ENCODE measurements around the gene VASH2.

VASH2 gene

DNA sequence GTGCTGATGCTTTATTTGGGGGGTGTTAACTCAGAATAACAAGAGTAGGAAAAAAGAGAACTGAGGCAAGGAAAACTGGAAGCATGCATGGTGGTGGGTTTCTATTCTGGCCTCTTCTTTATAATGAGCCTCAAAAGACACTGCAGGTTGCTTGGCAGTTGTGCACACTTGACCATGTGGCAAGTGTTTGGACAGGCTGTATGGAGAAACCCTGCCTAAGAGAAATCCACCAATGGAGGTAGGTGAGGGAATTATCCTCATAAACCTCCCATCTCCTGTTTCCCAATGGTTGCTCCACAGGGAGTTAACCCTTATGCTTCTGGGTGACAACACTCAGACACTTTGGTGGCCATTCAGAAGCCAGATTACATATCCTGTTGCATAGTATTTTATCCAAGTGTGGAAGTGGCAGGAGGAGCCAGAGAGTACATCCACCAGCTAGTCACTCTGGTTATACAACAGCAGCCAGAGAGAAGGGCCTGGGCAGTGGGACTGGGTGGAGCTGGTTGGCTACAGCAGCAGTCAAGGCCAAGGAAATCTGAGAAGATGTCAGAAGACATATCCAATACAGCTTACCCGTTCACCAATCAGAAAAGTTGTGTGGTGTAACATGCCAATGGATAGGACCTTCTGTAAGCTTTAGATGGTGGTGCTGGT lies 16.4 kb upstream of the VASH2 start:
- no peak for DNase-seq

GRCh38 chr1:212935387-212935981 lies 14.9 kb upstream of the VASH2 start:
- no peak for DNase-seq

- no peak for DNase-seq
Measured at GRCh38 chr1:212937034-212937433, 13.3 kb upstream of the VASH2 start.

DNA sequence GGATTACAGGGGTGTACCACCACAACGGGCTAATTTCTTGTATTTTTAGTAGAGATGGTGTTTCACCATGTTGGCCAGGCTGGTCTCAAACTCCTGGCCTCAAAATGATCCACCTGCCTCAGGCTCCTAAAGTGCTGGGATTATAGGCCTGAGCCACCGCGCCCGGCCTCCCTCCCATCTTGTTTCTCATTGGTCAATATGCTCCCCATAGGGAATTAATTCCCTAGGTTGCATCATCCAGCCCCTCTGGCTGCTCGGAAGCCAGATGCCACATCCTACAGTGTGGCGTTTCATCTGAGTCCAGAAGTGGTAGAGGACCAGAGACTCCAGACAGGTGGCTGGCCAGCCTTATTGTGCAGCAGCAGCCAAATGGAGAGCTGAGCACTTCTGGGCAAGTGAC lies 11.5 kb upstream of the VASH2 start:
- no peak for DNase-seq

GRCh38 chr1:212941452-212941851 lies 8.9 kb upstream of the VASH2 start:
- no peak for DNase-seq

DNA sequence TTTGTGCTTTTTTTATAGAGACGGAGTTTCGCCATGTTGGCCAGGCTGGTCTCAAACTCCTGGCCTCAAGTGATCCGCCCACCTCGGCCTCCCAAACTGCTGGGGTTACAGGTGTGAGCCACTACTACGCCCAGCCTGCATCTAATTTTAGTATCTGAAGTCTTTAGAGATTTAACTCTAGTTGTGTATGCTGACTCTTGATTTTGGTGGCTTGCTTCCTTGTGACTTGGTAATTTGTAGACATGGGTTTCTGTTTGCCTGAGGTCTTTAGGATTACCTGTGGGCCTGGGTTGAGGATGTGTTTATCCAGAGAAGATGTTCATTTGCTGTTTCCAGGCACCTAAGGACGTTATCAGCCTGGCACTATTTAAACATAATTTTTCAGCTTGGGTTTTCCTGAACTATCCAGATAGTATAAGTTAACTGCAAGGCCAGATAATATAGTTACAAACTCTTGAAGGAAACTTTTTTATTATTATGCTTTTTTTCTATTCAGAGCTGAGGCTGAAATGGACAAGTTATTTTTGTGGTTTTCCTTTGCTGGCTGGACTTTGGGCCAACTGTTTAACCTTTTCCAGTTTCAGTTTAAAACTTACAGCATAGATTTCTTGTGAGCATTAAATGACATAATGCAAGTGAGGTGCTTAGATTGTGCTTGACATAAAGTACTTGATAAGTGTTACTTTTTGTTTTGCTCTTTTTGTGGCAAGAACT lies 7.5 kb upstream of the VASH2 start:
- no peak for DNase-seq

GRCh38 chr1:212943393-212943710 lies 7.0 kb upstream of the VASH2 start:
- no peak for DNase-seq

DNA sequence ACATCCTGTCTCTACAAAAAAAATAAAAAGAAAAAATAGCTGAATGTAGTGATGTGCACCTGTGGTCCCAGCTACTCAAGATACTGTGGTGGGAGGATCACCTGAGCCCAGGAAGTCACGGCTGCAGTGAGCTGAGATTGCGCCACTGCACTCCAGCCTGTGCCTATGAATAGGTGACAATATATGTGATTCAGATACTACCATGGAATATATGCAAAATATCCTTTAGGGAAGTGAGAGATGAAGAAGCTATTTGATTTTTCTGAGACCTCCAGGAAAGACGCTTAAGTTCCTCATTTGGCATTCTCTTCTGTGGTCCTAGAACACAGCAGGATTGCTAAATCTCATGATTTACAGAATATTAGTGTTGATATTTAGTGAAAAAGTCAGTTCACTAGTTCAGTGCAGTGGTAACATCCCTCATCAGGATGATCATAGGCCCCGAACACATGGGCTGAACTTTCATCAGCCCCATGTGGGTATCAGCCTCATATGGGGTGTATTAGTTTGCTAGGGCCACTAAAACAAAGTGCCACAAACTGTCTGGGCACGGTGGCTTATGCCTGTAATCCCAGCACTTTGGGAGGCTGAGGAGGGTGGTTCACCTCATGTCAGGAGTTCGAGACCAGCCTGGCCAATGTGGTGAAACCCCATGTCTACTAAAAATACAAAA lies 6.0 kb upstream of the VASH2 start:
- DNase-seq: no peak

- DNase-seq: no peak
Measured at GRCh38 chr1:212945056-212945455, 5.3 kb upstream of the VASH2 start.

- no peak for DNase-seq
Measured at GRCh38 chr1:212945463-212946160, 4.7 kb upstream of the VASH2 start.

DNA sequence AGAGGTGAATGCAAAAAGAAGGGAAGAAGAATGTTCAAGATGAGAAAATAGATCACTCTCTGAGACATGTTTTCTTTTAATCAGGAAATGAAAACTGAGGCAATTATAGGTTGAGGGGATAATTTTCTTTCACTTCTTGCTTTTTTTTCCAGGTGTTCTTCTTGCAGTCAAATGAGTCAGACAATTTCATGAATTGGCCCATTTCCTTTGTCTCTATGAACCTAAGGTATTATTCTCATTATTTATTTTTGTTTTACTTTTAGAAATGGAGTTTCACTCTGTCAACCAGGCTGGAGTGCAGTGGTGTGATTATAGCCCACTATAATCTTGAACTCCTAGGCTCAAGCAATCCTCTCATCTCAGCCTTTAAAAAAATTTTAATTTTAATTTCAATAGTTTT lies 3.5 kb upstream of the VASH2 start:
- no peak for DNase-seq

DNA sequence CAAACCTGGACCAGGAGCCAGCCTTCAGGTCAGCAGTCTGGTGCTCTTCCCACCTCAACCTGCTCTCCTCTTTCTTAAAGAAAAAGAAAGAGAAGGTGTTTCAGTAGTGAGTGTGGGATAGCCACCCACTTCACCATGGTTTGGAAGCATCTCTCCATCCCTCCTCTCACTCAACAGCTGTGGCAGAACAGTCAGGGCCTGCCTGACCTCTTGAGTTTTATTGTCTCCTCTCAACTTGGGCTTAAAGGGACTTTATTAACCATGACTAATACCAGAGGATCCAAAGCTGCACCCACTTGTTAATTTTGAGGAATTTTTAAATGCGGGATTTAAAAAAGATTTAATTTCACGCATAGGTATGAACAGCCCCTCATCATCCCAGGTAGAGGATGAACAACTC lies 570 bp upstream of the VASH2 start:
- no peak for DNase-seq

DNA sequence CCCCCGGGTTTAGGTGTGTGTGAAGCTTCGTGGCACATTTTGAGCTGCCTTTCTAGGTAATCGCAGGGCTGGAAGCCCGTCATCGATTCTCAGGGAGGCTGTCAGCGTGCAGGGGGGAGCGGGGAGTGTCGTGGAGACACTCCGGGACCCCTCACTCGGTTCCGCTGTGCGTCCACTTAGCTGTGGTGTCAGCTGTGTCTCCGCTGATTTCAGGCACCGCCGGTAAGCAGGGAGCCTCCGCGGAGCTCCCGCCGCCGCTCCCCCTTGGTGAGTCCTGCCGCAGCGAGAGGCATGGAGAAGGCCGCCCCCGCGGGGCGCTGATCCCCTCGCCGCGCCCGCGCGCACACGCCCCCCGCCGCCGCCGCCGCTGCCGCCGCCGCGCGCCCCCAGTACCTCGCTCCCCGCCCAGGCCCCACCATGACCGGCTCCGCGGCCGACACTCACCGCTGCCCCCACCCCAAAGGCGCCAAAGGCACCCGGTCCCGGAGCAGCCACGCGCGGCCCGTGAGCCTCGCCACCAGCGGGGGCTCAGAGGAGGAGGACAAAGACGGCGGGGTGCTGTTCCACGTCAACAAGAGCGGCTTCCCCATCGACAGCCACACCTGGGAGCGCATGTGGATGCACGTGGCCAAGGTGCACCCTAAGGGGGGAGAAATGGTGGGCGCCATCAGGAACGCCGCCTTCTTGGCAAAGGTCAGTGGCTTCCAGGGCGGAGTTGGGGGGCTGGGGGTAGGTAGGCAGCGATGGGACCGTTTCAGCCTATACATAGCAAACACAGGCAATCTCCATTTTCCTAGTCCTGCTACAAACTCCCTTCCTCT lies 995 bp downstream of the VASH2 start:
- DNase-seq: no peak

DNA sequence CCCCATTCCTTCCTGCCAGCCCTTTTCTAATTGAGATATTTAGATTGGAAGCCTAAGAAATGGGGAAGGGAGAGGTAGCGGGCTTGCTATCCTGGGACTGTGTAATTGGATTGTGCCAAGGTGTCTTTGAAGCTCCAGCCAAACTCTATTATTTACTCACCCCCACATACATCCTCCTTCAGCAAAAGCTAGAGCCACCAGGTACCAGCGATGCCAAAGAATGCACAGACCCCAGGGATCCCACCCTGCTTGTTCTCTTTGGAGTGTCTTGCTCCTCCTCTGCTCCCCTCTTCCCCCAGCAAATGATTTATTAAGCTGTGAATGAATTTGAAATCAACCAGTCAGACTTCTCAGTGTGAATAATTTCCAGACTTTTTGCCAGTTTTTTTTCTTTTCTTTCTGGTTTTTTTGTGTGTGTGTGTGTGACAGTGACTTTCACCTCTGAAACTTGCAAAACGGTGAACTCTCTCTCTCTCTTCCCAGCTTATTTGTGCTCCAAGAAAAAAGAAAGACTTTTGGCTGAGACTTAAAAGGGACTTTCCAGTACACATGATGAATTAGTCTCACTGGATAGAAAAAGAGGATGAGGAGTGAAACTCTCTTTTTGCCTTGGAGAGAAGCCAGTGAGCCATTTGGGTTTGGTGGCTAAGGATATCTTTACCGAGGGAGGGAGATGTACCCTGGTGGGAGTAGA lies 1.8 kb downstream of the VASH2 start:
- DNase-seq: no peak

DNA sequence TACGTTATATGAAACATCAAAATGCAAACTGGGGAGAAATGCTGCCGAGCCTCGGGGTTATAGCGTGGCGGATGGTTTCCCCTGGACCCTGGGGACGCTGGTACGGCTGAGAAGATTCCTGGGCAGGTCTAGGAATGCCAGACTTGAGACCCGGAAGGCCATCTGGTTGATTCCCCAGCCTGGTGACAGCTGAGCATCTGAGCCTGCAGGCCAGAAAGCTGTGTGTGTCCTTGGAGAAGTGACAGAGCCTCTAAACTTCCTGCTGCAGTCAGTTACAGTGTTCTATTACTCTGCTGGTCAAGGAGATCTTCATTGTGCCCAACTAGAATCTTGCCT lies 2.3 kb downstream of the VASH2 start:
- no peak for DNase-seq

DNA sequence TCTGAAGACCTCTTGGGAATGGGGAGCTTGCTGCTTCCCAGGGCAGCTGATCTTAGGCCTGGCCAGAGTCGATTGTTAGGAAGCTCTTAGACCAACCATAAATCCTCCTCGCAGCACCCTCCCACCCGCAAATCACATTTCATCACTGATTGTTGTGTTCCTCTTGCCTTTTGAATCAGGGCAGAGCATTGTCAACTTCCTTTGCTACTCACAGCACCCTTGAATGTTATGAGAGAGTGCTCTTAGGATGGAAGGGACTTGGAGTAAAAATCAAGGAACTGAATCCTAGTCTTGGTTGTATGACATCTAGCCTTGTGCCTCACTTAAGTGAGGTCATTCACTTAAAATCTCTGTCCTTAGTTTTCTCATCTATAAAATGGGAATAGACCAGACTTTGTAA lies 3.0 kb downstream of the VASH2 start:
- no peak for DNase-seq

- DNase-seq: no peak
Measured at GRCh38 chr1:212954514-212954913, 4.2 kb downstream of the VASH2 start.

DNA sequence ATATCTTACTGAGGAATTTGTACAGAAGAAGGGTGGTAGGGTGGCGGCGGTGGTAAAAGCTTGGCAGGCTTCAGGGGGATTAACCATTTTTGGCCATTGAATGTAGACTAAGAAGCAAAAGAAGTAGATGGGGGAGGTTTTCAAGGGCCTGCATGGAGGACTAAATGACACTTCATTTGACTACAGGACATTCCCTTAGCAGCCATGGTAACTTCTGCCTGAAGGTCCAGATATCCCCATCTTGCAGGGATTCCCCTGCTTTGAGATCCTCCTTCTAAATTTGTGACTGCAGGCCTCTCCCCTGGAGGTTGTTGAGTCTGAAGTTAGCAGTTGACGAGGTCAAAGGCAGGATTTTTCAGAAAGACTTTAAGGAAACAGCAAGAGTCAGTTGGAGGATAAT lies 4.8 kb downstream of the VASH2 start:
- no peak for DNase-seq

GRCh38 chr1:212955961-212956620 lies 5.8 kb downstream of the VASH2 start:
- DNase-seq: no peak

GRCh38 chr1:212957546-212957945 lies 7.2 kb downstream of the VASH2 start:
- no peak for DNase-seq

- DNase-seq: no peak
Measured at GRCh38 chr1:212958175-212958574, 7.8 kb downstream of the VASH2 start.
